ENCODE measurements around the gene HSPB8.

- no peak for TF ChIP-seq CTCF (IDR thresholded peaks at IDR 0.05)
- TF ChIP-seq USF2 (IDR thresholded peaks at IDR 0.05): no peak
- TF ChIP-seq POLR2A (IDR thresholded peaks at IDR 0.05; ENCODE audit: low read length): no peak
- no peak for TF ChIP-seq HOXB13 (CRISPR knock-in tag; IDR thresholded peaks at IDR 0.05; ENCODE audit: low read depth)
- no peak for TF ChIP-seq MYC (IDR thresholded peaks at IDR 0.05; ENCODE audit: borderline replicate concordance, low read length)
- TF ChIP-seq EP300 (IDR thresholded peaks at IDR 0.05): no peak
- TF ChIP-seq ZFP36 (IDR thresholded peaks at IDR 0.05; ENCODE audit: borderline replicate concordance, partially characterized antibody): no peak
These were observed 57.6 kb downstream of the HSPB8 start for GRCh38 chr12:119236372-119236771.

Data from A549 (cell line).